A549 treated with CORT108297 at 1 μM for 4 hours (cell line): Measurements from ENCODE around the gene ZNF407. TPM values are rescaled to one million over a fixed set of nuclear protein-coding genes. Genes with fewer than 3 reads are reported as not detected.

Source experiments
- total RNA-seq: library from RNA; stranded (reverse); fragments of 200-300 nt; extraction: Qiagen RNA extraction; gene quantifications from 5 replicates; pipeline ENCODE4 v1.2.3, GENCODE V29; 2022

The ZNF407 gene, protein sequence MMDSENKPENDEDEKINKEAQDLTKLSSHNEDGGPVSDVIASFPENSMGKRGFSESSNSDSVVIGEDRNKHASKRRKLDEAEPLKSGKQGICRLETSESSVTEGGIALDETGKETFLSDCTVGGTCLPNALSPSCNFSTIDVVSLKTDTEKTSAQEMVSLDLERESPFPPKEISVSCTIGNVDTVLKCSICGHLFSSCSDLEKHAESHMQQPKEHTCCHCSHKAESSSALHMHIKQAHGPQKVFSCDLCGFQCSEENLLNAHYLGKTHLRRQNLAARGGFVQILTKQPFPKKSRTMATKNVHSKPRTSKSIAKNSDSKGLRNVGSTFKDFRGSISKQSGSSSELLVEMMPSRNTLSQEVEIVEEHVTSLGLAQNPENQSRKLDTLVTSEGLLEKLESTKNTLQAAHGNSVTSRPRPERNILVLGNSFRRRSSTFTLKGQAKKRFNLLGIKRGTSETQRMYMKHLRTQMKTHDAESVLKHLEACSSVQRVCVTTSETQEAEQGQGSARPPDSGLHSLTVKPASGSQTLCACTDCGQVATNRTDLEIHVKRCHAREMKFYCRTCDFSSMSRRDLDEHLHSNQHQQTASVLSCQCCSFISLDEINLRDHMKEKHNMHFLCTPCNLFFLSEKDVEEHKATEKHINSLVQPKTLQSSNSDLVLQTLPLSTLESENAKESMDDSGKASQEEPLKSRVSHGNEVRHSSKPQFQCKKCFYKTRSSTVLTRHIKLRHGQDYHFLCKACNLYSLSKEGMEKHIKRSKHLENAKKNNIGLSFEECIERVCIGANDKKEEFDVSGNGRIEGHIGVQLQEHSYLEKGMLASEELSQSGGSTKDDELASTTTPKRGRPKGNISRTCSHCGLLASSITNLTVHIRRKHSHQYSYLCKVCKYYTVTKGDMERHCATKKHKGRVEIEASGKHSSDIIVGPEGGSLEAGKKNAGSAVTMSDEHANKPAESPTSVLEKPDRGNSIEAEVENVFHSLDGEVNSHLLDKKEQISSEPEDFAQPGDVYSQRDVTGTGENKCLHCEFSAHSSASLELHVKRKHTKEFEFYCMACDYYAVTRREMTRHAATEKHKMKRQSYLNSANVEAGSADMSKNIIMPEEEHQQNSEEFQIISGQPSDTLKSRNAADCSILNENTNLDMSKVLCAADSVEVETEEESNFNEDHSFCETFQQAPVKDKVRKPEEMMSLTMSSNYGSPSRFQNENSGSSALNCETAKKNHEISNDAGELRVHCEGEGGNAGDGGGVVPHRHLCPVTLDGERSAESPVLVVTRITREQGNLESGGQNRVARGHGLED (N-terminal part only)
- 2.4 to 2.8 TPM (median 2.8 TPM) in 5 replicates for total RNA-seq

DNA sequence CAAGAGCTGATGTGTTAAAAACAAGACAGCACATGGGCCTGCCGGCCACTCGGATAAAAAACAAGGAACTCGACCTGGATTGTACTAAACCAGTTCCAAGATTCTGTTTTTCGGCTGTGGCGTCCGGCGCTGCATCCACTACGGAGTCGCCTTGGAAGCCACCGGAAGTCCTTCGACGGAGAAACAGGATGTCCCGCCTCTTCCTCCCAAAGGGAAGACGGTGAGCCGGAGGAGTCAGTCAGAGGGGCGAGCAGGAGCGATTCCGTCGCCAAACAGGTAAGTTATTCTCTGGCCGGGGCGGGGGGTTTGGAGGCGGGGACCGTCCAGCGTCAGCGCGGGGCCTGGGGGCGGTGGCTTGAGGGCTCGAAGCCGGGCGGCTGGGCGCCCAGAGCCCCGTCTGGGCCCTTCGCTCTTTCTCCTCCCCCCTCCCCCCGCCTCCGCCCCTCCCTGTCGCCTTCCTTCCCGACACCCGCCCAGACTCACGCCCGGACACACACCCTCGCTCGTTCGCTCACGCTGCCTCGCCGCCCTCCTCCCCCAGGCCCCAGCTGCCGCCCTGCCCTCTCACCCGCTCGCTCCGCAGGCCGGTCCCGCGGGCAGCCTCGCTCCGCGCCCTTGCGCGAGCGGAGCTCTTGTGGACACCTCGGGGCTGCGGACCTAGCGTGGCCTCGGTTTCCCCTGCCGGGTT, at the start of gene ZNF407:
TSS of gene ZNF407 (plus strand) at position 209 of the 688 bp plus-strand sequence. CDS start 33,150 bp downstream, outside the sequence.

Other genes with a start within 250 kb of the ZNF407 start
- gene DIPK1C, start 140.6 kb upstream of the ZNF407 start, total RNA-seq = 0.02 TPM in 1 of 5 replicates, not detected in the others
- 72.9 to 88.7 TPM (median 78.6 TPM) in 5 replicates for gene CNDP2, start 101.5 kb upstream of the ZNF407 start, total RNA-seq
- not detected in 5 replicates for gene CNDP1, start 63.4 kb upstream of the ZNF407 start, total RNA-seq